HEK293 (cell line): ENCODE results near the gene RTN1.

ENCODE experiments used
- CTCF ChIA-PET: fragments of 350-600 bp; formaldehyde crosslinking; extraction: SDS; loops from one replicate; lab custom pipeline; 2021; ENCODE audit warnings: antibody characterized with exemption; lab: Yijun Ruan, JAX
- POLR2A ChIA-PET: fragments of 300-600 bp; formaldehyde crosslinking; extraction: SDS; loops from one replicate; lab custom pipeline; 2020; ENCODE audit warnings: antibody characterized with exemption, inconsistent platforms; lab: Yijun Ruan, JAX
- H3K27ac ChIP-seq: fragments of 200-500 bp; sonication (Bioruptor generic); 2 replicates; pipeline ENCODE4 v1.5.1; 2014; ENCODE audit warnings: low read depth, low read length, control low read depth, inconsistent platforms; ENCODE audit errors: extremely low read depth
- H3K36me3 ChIP-seq, 2 experiments: fragments of 200-500 bp in 1 of 2; sonication (Bioruptor generic) in 1 of 2; 1 replicate in 1 of 2; 2 replicates in 1 of 2; pipeline ENCODE4 v1.5.1; 2014 to 2017; ENCODE audit warnings: inconsistent platforms in 2 of 2, low read length in 2 of 2; ENCODE audit not compliant: control insufficient read depth in 2 of 2, insufficient read depth in 1 of 2
- H3K4me1 ChIP-seq: fragments of 200-500 bp; sonication (Bioruptor generic); 2 replicates; pipeline ENCODE4 v1.5.1; 2014; ENCODE audit warnings: mild to moderate bottlenecking, low read length, inconsistent platforms; ENCODE audit not compliant: control insufficient read depth, insufficient read depth
- H3K4me3 ChIP-seq: 2 replicates; pipeline ENCODE4 v1.5.1; 2011; ENCODE audit warnings: low read depth, mild to moderate bottlenecking, control low read depth, low read length, moderate library complexity
- H3K9me3 ChIP-seq: fragments of 200-500 bp; sonication (Bioruptor generic); 2 replicates; pipeline ENCODE4 v1.5.1; 2014; ENCODE audit warnings: low read depth, low read length, inconsistent platforms; ENCODE audit not compliant: control insufficient read depth, insufficient read depth
- GLI4 ChIP-seq: fragments of 450-650 bp; formaldehyde crosslinking; IDR thresholded peaks from 2 replicates; pipeline ENCODE4 v1.5.1; 2016; ENCODE audit warnings: missing biosample characterization, missing genetic modification characterization
- GLIS1 ChIP-seq: fragments of 450-650 bp; formaldehyde crosslinking; IDR thresholded peaks from 2 replicates; pipeline ENCODE4 v1.5.1; 2016; ENCODE audit warnings: missing biosample characterization, missing genetic modification characterization
- KLF7 ChIP-seq: fragments of 450-650 bp; formaldehyde crosslinking; IDR thresholded peaks from 2 replicates; pipeline ENCODE4 v1.5.1; 2016; ENCODE audit warnings: missing biosample characterization, missing genetic modification characterization, borderline replicate concordance
- PRDM1 ChIP-seq: fragments of 450-650 bp; formaldehyde crosslinking; IDR thresholded peaks from 2 replicates; pipeline ENCODE4; 2016; ENCODE audit warnings: missing biosample characterization, missing genetic modification characterization
- RBAK ChIP-seq: fragments of 450-650 bp; formaldehyde crosslinking; IDR thresholded peaks from 2 replicates; pipeline ENCODE4 v1.5.1; 2016; ENCODE audit warnings: missing biosample characterization, missing genetic modification characterization
- SCRT2 ChIP-seq: fragments of 450-650 bp; formaldehyde crosslinking; IDR thresholded peaks from 2 replicates; pipeline ENCODE4 v1.5.1; 2016; ENCODE audit warnings: missing biosample characterization, missing genetic modification characterization
- ZBTB20 ChIP-seq: fragments of 450-650 bp; formaldehyde crosslinking; IDR thresholded peaks from 2 replicates; pipeline ENCODE4 v1.5.1; 2016; ENCODE audit warnings: missing biosample characterization, missing genetic modification characterization
- ZBTB48 ChIP-seq: fragments of 450-650 bp; formaldehyde crosslinking; IDR thresholded peaks from 2 replicates; pipeline ENCODE4 v1.5.1; 2016; ENCODE audit warnings: missing biosample characterization, missing genetic modification characterization
- ZBTB7A ChIP-seq: fragments of 450-650 bp; formaldehyde crosslinking; IDR thresholded peaks from 2 replicates; pipeline ENCODE4 v1.5.1; 2016; ENCODE audit warnings: low read depth, missing biosample characterization, missing genetic modification characterization
- ZNF18 ChIP-seq: fragments of 450-650 bp; formaldehyde crosslinking; IDR thresholded peaks from 2 replicates; pipeline ENCODE4 v1.5.1; 2016; ENCODE audit warnings: missing biosample characterization, missing genetic modification characterization
- ZNF23 ChIP-seq: fragments of 450-650 bp; formaldehyde crosslinking; IDR thresholded peaks from 2 replicates; pipeline ENCODE4 v1.5.1; 2016; ENCODE audit warnings: missing biosample characterization, missing genetic modification characterization, borderline replicate concordance
- ZNF26 ChIP-seq: fragments of 450-650 bp; formaldehyde crosslinking; IDR thresholded peaks from 2 replicates; pipeline ENCODE4 v1.5.1; 2016; ENCODE audit warnings: missing biosample characterization, missing genetic modification characterization
- ZNF529 ChIP-seq: fragments of 450-650 bp; formaldehyde crosslinking; IDR thresholded peaks from 2 replicates; pipeline ENCODE4 v1.5.1; 2017; ENCODE audit warnings: missing genetic modification characterization, missing biosample characterization; ENCODE audit not compliant: insufficient replicate concordance
- ZNF544 ChIP-seq: fragments of 450-650 bp; formaldehyde crosslinking; IDR thresholded peaks from 2 replicates; pipeline ENCODE4 v1.5.0; 2017; ENCODE audit warnings: missing biosample characterization, missing genetic modification characterization
- ZNF549 ChIP-seq: fragments of 450-650 bp; IDR thresholded peaks from 2 replicates; pipeline ENCODE4 v1.5.1; 2018; ENCODE audit warnings: missing biosample characterization, missing genetic modification characterization, mild to moderate bottlenecking, inconsistent platforms, moderate library complexity
- ZNF596 ChIP-seq: fragments of 450-650 bp; IDR thresholded peaks from 2 replicates; pipeline ENCODE4 v1.5.0; 2018; ENCODE audit warnings: missing biosample characterization, mild to moderate bottlenecking, missing genetic modification characterization, moderate library complexity
- ZNF624 ChIP-seq: fragments of 450-650 bp; formaldehyde crosslinking; IDR thresholded peaks from 2 replicates; pipeline ENCODE4 v1.5.1; 2017; ENCODE audit warnings: missing biosample characterization, missing genetic modification characterization
- ZNF629 ChIP-seq: fragments of 450-650 bp; formaldehyde crosslinking; IDR thresholded peaks from 2 replicates; pipeline ENCODE4 v1.5.1; 2017; ENCODE audit warnings: missing biosample characterization, missing genetic modification characterization
- ZNF654 ChIP-seq: fragments of 450-650 bp; formaldehyde crosslinking; IDR thresholded peaks from 2 replicates; pipeline ENCODE4 v1.5.1; 2016; ENCODE audit warnings: low read depth, missing biosample characterization, missing genetic modification characterization
- TF ChIP-seq, protein P1 (sequence below): fragments of 450-650 bp; formaldehyde crosslinking; IDR thresholded peaks from 2 replicates; pipeline ENCODE4 v1.5.1; 2016; ENCODE audit warnings: missing biosample characterization, missing genetic modification characterization

RTN1 gene

DNA sequence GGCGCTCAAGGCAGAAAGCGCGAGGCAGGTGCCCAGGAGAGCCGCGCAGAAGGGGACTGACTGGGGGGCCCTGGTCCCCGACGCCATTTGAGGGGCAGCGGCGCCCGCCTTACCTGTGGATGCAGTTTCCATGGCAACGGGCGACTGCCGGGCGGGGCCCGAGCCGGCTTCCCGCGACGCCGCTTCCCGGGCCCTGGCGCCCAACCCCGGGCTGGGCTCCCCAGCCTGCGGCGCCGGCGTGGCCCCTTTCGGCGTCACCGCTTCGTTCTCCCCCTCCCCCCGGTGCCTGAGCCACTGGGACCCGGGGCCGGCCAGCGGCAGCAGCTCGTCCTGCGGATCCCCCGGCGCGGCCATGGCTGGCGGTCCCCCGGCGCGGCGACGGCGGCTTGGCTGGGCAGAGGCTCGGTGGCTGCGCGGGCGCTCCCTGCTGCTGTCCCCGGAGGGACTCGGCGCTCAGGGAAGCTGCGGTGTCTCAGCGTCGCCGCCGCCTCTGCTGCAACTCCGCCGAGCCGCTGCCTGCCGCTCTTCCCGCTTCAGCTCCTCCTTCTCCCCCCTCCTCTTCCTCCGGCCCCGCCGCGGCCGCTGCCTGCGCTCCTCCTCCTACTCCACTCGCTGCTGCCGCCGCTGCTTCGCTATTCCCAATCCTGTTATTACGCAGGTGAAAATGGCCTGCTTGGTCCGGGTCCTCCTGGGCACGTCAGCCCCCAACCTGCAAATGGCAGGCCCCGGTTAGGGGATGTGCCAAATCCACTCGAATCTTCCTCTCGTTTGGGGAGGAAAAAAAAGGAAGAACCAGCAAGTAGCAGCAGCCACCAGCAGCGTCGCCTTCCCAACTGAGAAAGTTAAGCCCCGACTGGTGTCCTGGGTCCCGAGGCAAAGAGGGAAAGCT is at the start of gene RTN1 (continued):
- TF ChIP-seq ZNF18 = no peak
- no peak for TF ChIP-seq ZNF549 (tag by site-specific recombination)
- TF ChIP-seq ZNF596 (tag by site-specific recombination) = no peak
- no peak for TF ChIP-seq ZNF529
- TF ChIP-seq ZNF23 (tag by site-specific recombination) = no peak
- no peak for TF ChIP-seq ZNF654 (tag by site-specific recombination)
- no peak for TF ChIP-seq KLF7 (tag by site-specific recombination)
- no peak for TF ChIP-seq ZNF26 (tag by site-specific recombination)
- TF ChIP-seq, protein P1, sequence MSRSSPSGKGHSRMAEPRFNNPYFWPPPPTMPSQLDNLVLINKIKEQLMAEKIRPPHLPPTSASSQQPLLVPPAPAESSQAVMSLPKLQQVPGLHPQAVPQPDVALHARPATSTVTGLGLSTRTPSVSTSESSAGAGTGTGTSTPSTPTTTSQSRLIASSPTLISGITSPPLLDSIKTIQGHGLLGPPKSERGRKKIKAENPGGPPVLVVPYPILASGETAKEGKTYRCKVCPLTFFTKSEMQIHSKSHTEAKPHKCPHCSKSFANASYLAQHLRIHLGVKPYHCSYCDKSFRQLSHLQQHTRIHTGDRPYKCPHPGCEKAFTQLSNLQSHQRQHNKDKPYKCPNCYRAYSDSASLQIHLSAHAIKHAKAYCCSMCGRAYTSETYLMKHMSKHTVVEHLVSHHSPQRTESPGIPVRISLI (tag by site-specific recombination) = no peak
- no peak for TF ChIP-seq GLI4 (tag by site-specific recombination)
- no peak for TF ChIP-seq GLIS1
- peak; percentile 92 for TF ChIP-seq ZBTB20 (tag by site-specific recombination)
- no peak for TF ChIP-seq ZBTB7A (tag by site-specific recombination)
- no peak for TF ChIP-seq ZNF624 (tag by site-specific recombination)
- TF ChIP-seq SCRT2 = 0 out of 2 replicates have a peak, but pooled peaks have one; percentile 13
- TF ChIP-seq ZNF544 (tag by site-specific recombination) = no peak
- no peak for TF ChIP-seq RBAK (tag by site-specific recombination)

- Histone ChIP-seq H3K36me3 (peaks cover 0 to 5% of the 10 kb centered on the region in 2 experiments; a peak in 2 of 3 replicates), H3K9me3 (no peaks in the 10 kb centered on the region), H3K27ac (0 out of 2 replicates have a peak overlapping the region, but pooled peaks have one; percentile 25), H3K4me1 (peaks cover 3% of the 10 kb centered on the region; the same call in 1 of the 2 replicates), H3K4me3 (no peak overlapping the region)
- TF ChIP-seq ZNF629 (no peak), PRDM1 (tag by site-specific recombination) (no peak), ZBTB48 (tag by site-specific recombination) (peak; percentile 98)
- ChIA-PET POLR2A (interaction anchor here (0.5 to 0.6 kb wide), 4 partner anchors 105 to 792 kb away, joined by 3 to 7 read pairs (median 4); partner anchors contain the start of genes JKAMP and L3HYPDH), CTCF (no interaction called here)
Measured at GRCh38 chr14:59920378-59920683, 49.8 kb upstream of the RTN1 start.
